ENCODE results near the gene PSMD8.

- TF ChIP-seq CTCF (conservative IDR thresholded peaks at IDR 0.05; ENCODE audit: low read length) (no peak), EZH2phosphoT487 (IDR thresholded peaks at IDR 0.05; ENCODE audit: borderline replicate concordance) (no peak)
Observed at GRCh38 chr19:38399537-38399936, 25.2 kb downstream of the PSMD8 start.
